K562 (cell line): Measurements from ENCODE around the gene DHODH. TPM values are rescaled to one million over a fixed set of nuclear protein-coding genes. Genes with fewer than 3 reads are reported as not detected.

Source experiments
- ATAC-seq: fragments of 200-7000 bp; cut with Tn5 transposase; 3 replicates; pipeline ENCODE4 v1.9.1; 2020; ENCODE audit warnings: moderate library complexity
- BruUV-seq: library from RNA; stranded (reverse); fragments of 400-500 nt; replicated peaks from 2 replicates; lab custom pipeline; 2021; lab: Mats Ljungman, UMichigan
- CTCF ChIA-PET: fragments of 300-600 bp; formaldehyde crosslinking; extraction: SDS; loops from one replicate; lab custom pipeline; 2021; ENCODE audit warnings: low intra/inter-chr PET ratio; lab: Yijun Ruan, JAX
- POLR2A ChIA-PET: fragments of 300-600, 350-650 bp; sonication (Branson Sonifier 250); formaldehyde crosslinking; extraction: SDS; loops from one replicate; lab custom pipeline; 2021; ENCODE audit warnings: antibody characterized with exemption, inconsistent platforms; lab: Yijun Ruan, JAX
- DNase-seq, 4 experiments: peaks; one replicate each; pipeline versions ENCODE4 v3.0.0 to v3.0.0-alpha.2; 2011 to 2018; ENCODE audit warnings: low spot score in 3 of 4, mixed read lengths in 3 of 4; ENCODE audit errors: extremely low read depth in 1 of 4
- FAIRE-seq: peaks from 2 replicates; lab custom pipeline; 2011; peaks lifted over from hg19 to GRCh38; lab: Jason Lieb, UNC
- H2AFZ ChIP-seq: 2 replicates; pipeline ENCODE4 v1.6.0; 2011; ENCODE audit warnings: low read depth, low read length, control low read depth, inconsistent platforms
- H3K27ac ChIP-seq: fragments of 200-600 bp; 3 replicates; pipeline ENCODE4 v1.8.0; 2011; ENCODE audit warnings: low read depth, mild to moderate bottlenecking, control low read depth, inconsistent platforms, low read length, moderate library complexity, mixed read lengths; ENCODE audit errors: extremely low read depth
- H3K27me3 ChIP-seq, 2 experiments: fragments of 300-600 bp in 1 of 2; 2 replicates in 1 of 2; 3 replicates in 1 of 2; pipeline versions ENCODE4 v1.6.0 to v1.8.0; 2011; ENCODE audit warnings: inconsistent platforms in 2 of 2, low read length in 2 of 2, mild to moderate bottlenecking in 1 of 2, mixed read lengths in 1 of 2, moderate library complexity in 1 of 2; ENCODE audit not compliant: control insufficient read depth in 2 of 2, insufficient read depth in 2 of 2
- H3K36me3 ChIP-seq: fragments of 300-600 bp; 3 replicates; pipeline ENCODE4 v1.8.0; 2011; ENCODE audit warnings: mild to moderate bottlenecking, low read length, inconsistent platforms; ENCODE audit not compliant: control insufficient read depth, insufficient read depth
- H3K4me1 ChIP-seq, 2 experiments: fragments of 200-600 bp in 1 of 2; replicated peaks in 1 of 2; 2 replicates in 1 of 2; 3 replicates in 1 of 2; pipeline versions ENCODE4 v1.5.1 to v1.8.0; 2011; ENCODE audit warnings: inconsistent platforms in 2 of 2, low read length in 2 of 2, mild to moderate bottlenecking in 1 of 2, mixed read lengths in 1 of 2, moderate library complexity in 1 of 2; ENCODE audit not compliant: control insufficient read depth in 2 of 2, insufficient read depth in 2 of 2
- H3K4me2 ChIP-seq: 2 replicates; pipeline ENCODE4 v1.6.1; 2011; ENCODE audit warnings: low read length, control low read depth, inconsistent platforms, mixed read lengths; ENCODE audit not compliant: insufficient read depth
- H3K4me3 ChIP-seq: fragments of 200-600 bp; sonication (generic), shearing (Covaris generic); 2 replicates; pipeline ENCODE4 v1.5.1; 2016; ENCODE audit warnings: control low read depth, inconsistent platforms
- H3K79me2 ChIP-seq: fragments of 200-600 bp; 3 replicates; pipeline ENCODE4 v1.8.0; 2011; ENCODE audit warnings: low read length, inconsistent platforms; ENCODE audit not compliant: control insufficient read depth, insufficient read depth
- H3K9ac ChIP-seq, 2 experiments: 2 replicates each; pipeline versions ENCODE4 v1.6.0 to v1.6.1; 2011; ENCODE audit warnings: low read depth in 2 of 2, low read length in 2 of 2, control low read depth in 1 of 2, inconsistent platforms in 1 of 2, mild to moderate bottlenecking in 1 of 2, mixed read lengths in 1 of 2; ENCODE audit not compliant: insufficient read depth in 1 of 2
- H3K9me1 ChIP-seq: one replicate; pipeline ENCODE4 v1.6.0; 2011; ENCODE audit warnings: inconsistent platforms, mild to moderate bottlenecking, low read length, moderate library complexity; ENCODE audit not compliant: control insufficient read depth, insufficient read depth
- H3K9me3 ChIP-seq: replicated peaks from 2 replicates; pipeline ENCODE4 v1.5.1; 2011; ENCODE audit warnings: low read depth, low read length, inconsistent platforms; ENCODE audit not compliant: control insufficient read depth, insufficient read depth
- H4K20me1 ChIP-seq: replicated peaks from 2 replicates; pipeline ENCODE4 v1.6.1; 2011; ENCODE audit warnings: low read length, inconsistent platforms, mixed read lengths; ENCODE audit not compliant: control insufficient read depth, insufficient read depth
- ADNP ChIP-seq: fragments of 200-800 bp; sonication (Bioruptor generic); IDR thresholded peaks from 2 replicates; pipeline ENCODE4 v1.6.1; 2016; ENCODE audit warnings: missing genetic modification characterization, missing compliant biosample characterization
- HDAC3 ChIP-seq: fragments of 450-650 bp; IDR thresholded peaks from 2 replicates; pipeline ENCODE4 v1.6.1; 2018; ENCODE audit warnings: borderline replicate concordance, mild to moderate bottlenecking, moderate library complexity; ENCODE audit not compliant: partially characterized antibody
- HMG20B ChIP-seq: fragments of 250-450 bp; sonication (Bioruptor Pico); IDR thresholded peaks from 2 replicates; pipeline ENCODE4 v1.5.0; 2021; ENCODE audit warnings: mild to moderate bottlenecking
- JUN ChIP-seq, 2 experiments: sonication (generic) in 1 of 2; formaldehyde crosslinking in 1 of 2; IDR thresholded peaks; 2 replicates each; pipeline versions ENCODE4 v1.6.1 to v1.8.0; 2012 to 2022; ENCODE audit warnings: borderline replicate concordance in 2 of 2, mild to moderate bottlenecking in 2 of 2, improper control_type of control experiment in 1 of 2, low read depth in 1 of 2, low read length in 1 of 2, missing genetic modification reagents in 1 of 2
- JUND ChIP-seq, 2 experiments: IDR thresholded peaks; 2 replicates in 1 of 2; 3 replicates in 1 of 2; pipeline ENCODE4 v1.6.1; 2011; ENCODE audit warnings: borderline replicate concordance in 2 of 2, low read depth in 2 of 2, low read length in 2 of 2, improper control_type of control experiment in 1 of 2, missing biosample characterization in 1 of 2, missing genetic modification characterization in 1 of 2, missing genetic modification reagents in 1 of 2
- KLF16 ChIP-seq: IDR thresholded peaks from 2 replicates; pipeline ENCODE4 v1.6.1; 2016; ENCODE audit warnings: antibody characterized with exemption
- KLF6 ChIP-seq: fragments of 250-450 bp; sonication (Bioruptor Pico); IDR thresholded peaks from 2 replicates; pipeline ENCODE4 v1.4.0; 2020; ENCODE audit warnings: mild to moderate bottlenecking, moderate library complexity, borderline replicate concordance
- MAX ChIP-seq: sonication (generic); formaldehyde crosslinking; IDR thresholded peaks from 2 replicates; pipeline ENCODE4 v1.9.0; 2022; ENCODE audit warnings: mild to moderate bottlenecking, missing genetic modification reagents
- MEIS2 ChIP-seq: fragments of 450-650 bp; IDR thresholded peaks from 2 replicates; pipeline ENCODE4 v1.6.1; 2014; ENCODE audit warnings: mild to moderate bottlenecking; ENCODE audit not compliant: partially characterized antibody
- MNT ChIP-seq, 2 experiments: fragments of 450-650 bp; conservative IDR thresholded peaks; 2 replicates each; pipeline ENCODE4 v1.6.1; 2017; ENCODE audit warnings: mild to moderate bottlenecking in 2 of 2, moderate library complexity in 2 of 2
- NEUROD1 ChIP-seq: fragments of 150-350 bp; IDR thresholded peaks from 2 replicates; pipeline ENCODE4 v1.6.1; 2014; ENCODE audit warnings: borderline replicate concordance, low read length, low read depth; ENCODE audit not compliant: partially characterized antibody
- NONO ChIP-seq, 2 experiments: fragments of 200-400 bp in 1 of 2; fragments of 450-650 bp in 1 of 2; formaldehyde crosslinking in 1 of 2; IDR thresholded peaks; 2 replicates each; pipeline ENCODE4 v1.6.1; 2017; ENCODE audit warnings: low read depth in 2 of 2, mild to moderate bottlenecking in 2 of 2, moderate library complexity in 2 of 2, low read length in 1 of 2
- SRSF1 ChIP-seq: fragments of 200-400 bp; formaldehyde crosslinking; IDR thresholded peaks from 2 replicates; pipeline ENCODE4 v1.6.1; 2017; ENCODE audit warnings: mild to moderate bottlenecking, low read depth, low read length, moderate library complexity
- STAT5A ChIP-seq: IDR thresholded peaks from 2 replicates; pipeline ENCODE4 v1.6.1; 2012; ENCODE audit warnings: low read length, inconsistent platforms, borderline replicate concordance
- STAT5B ChIP-seq: fragments of 250-450 bp; sonication (Bioruptor Pico); IDR thresholded peaks from 2 replicates; pipeline ENCODE4 v1.8.0; 2021; ENCODE audit warnings: mild to moderate bottlenecking, inconsistent platforms
- YBX1 ChIP-seq: fragments of 450-650 bp; IDR thresholded peaks from 2 replicates; pipeline ENCODE4 v1.7.1; 2016; ENCODE audit warnings: mild to moderate bottlenecking
- WGBS: fragments of 100-300 bp; shearing (Covaris generic); methylation state at CpG from one replicate; pipeline ENCODE4 v1.1.6; 2016; ENCODE audit warnings: low coverage, mixed read lengths; ENCODE audit not compliant: insufficient coverage; ENCODE audit errors: missing lambda C conversion rate; 5-methylcytosine and 5-hydroxymethylcytosine counted together
- in situ Hi-C: fragments of 300-500 bp; cut with MboI; formaldehyde crosslinking; loops from 4 replicates; pipeline ENCODE4 v1.15.0; 2018; ENCODE audit warnings: inconsistent platforms, mixed read lengths
- intact Hi-C: fragments of 100-400 bp; cut with micrococcal nuclease; formaldehyde crosslinking; loops from 2 replicates; pipeline ENCODE4 v1.14.2; 2022
- polyA plus RNA-seq, 8 experiments: library from polyadenylated mRNA; depleted of rRNA in 4 of 8; stranded (reverse) in 5 of 8; unstranded in 3 of 8; fragments of >200 nt; fragmentation: Nextera tagmentation in 2 of 8; fragmentation: Illumina TruSeq in 1 of 8; extraction: Ambion mirVana in 2 of 8; extraction: Trizol in 1 of 8; gene quantifications; 2 replicates each; pipeline versions ENCODE4 v1.2.1 to v1.2.3, GENCODE V29; 2011 to 2014; ENCODE audit warnings: inconsistent platforms in 1 of 8, missing spikeins in 1 of 8
- total RNA-seq, 7 experiments: library from RNA; depleted of rRNA in 6 of 7; stranded (reverse); fragments of >200 nt in 6 of 7; fragmentation: Illumina TruSeq in 2 of 7; extraction: Trizol in 2 of 7; gene quantifications; 2 replicates each; pipeline versions ENCODE4 v1.2.1 to v1.2.3, GENCODE V29; 2011 to 2021; ENCODE audit warnings: low replicate concordance in 1 of 7
- TF ChIP-seq, protein P1 (sequence below): fragments of 450-650 bp; IDR thresholded peaks from 2 replicates; pipeline ENCODE4 v1.6.1; 2016; ENCODE audit warnings: missing biosample characterization, missing genetic modification characterization

Gene DHODH
- total and polyA plus RNA-seq, 9 of the 15 experiments (the other 6 are each of a cell fraction or from before 2014, with no cell fraction given) = 4.3 to 19.9 (median 12.7) TPM

DNA sequence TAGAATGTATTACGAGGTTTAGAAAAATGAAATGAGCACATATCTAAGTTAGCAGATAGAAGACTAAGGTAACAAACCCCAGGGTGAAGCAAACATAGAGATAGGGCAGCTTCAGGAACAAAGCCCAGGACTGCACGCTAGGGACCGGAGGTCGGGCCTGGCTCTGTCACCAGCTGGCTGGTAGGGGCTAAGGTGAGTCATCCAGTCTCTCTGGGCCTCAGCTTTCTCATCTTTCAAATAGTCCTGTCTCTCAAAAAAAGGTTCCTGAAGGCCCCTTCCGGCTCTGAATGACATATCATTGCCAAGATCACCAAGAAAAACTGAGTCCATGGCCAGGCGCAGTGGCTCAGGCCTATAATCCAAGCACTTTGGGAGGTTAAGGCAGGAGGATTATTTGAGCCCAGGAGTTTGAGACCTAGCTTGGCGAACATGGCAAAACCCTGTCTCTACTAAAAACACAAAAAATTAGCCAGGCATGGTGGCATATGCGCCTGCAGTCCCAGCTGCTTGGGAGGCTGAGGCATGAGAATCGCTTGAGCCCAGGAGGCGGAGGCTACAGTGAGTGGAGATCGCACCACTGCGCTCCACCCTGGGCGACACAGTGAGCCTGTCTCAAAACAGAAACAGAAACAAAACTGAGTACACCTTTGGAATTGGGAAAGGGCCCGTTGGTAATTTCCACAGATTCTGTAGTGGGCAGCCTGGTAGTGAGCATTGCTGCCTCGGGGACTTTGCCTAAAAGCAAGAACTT is 34.3 kb upstream of the DHODH start:
- FAIRE-seq (peak; percentile 37), ATAC-seq (peak; percentile 81), DNase-seq (peak; percentile 27 to 53 (median 38))
- H3K9me1 ChIP-seq = no peaks in the 10 kb centered on the region
- no peaks in the 10 kb centered on the region for H4K20me1 ChIP-seq
- in situ Hi-C loops (no loop called here), intact Hi-C loops (no loop called here)
- 43% methylated on average over 15 of the region's 15 CpGs for WGBS
- H3K27me3 ChIP-seq = peaks cover 14 to 24% of the 10 kb centered on the region in 2 experiments
- H3K4me3 ChIP-seq = no peak overlapping the region
- ChIA-PET CTCF (no interaction called here), POLR2A (no interaction called here)
- H3K4me2 ChIP-seq = no peak overlapping the region
- H3K9me3 ChIP-seq = no peaks in the 10 kb centered on the region
- H3K27ac ChIP-seq = no peak overlapping the region
- H3K36me3 ChIP-seq = no peaks in the 10 kb centered on the region
- no peaks in the 10 kb centered on the region for H3K79me2 ChIP-seq
- no TSS peak for BruUV-seq
- H3K4me1 ChIP-seq = no peaks in the 10 kb centered on the region; a peak in 1 of 5 replicates
- H2AFZ ChIP-seq = no peak overlapping the region
- H3K9ac ChIP-seq = peak overlapping the region in 1 of 2 experiments; percentile 7; a peak in 1 of 4 replicates
- TF ChIP-seq HDAC3 = no peak
- TF ChIP-seq KLF6 = no peak
- no peak for TF ChIP-seq SRSF1
- TF ChIP-seq HMG20B (CRISPR knock-in tag) = no peak
- no peak for TF ChIP-seq YBX1
- no peak for TF ChIP-seq STAT5B (CRISPR knock-in tag)
- no peak for TF ChIP-seq KLF16
- 0 out of 2 replicates have a peak, but pooled peaks have one; percentile 28 for TF ChIP-seq JUN (IDR thresholded peaks at IDR 0.05; ENCODE audit: borderline replicate concordance, low read depth, low read length)
- no peak for TF ChIP-seq JUN (CRISPR knock-in tag; IDR thresholded peaks at IDR 0.05; ENCODE audit: borderline replicate concordance)
- TF ChIP-seq MAX = no peak
- no peak for TF ChIP-seq STAT5A
- TF ChIP-seq NEUROD1 = no peak
- no peak for TF ChIP-seq MNT (conservative IDR thresholded peaks at IDR 0.05)
- TF ChIP-seq JUND (IDR thresholded peaks at IDR 0.05; ENCODE audit: borderline replicate concordance, low read depth, low read length) = peak; percentile 61; the same call in 1 of the 2 replicates
- TF ChIP-seq JUND (tag; IDR thresholded peaks at IDR 0.05; ENCODE audit: borderline replicate concordance, low read depth, low read length) = no peak; the same call in 2 of the 3 replicates
- TF ChIP-seq, protein P1, sequence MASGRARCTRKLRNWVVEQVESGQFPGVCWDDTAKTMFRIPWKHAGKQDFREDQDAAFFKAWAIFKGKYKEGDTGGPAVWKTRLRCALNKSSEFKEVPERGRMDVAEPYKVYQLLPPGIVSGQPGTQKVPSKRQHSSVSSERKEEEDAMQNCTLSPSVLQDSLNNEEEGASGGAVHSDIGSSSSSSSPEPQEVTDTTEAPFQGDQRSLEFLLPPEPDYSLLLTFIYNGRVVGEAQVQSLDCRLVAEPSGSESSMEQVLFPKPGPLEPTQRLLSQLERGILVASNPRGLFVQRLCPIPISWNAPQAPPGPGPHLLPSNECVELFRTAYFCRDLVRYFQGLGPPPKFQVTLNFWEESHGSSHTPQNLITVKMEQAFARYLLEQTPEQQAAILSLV (tag) = no peak
- no peak for TF ChIP-seq NONO (IDR thresholded peaks at IDR 0.05; ENCODE audit: low read depth in 2 of 2, low read length in 1 of 2)
- peak; percentile 4 for TF ChIP-seq MEIS2
- TF ChIP-seq ADNP = no peak
